22Rv1 (cell line): Measurements from ENCODE around the gene LMTK2.

Experiments
- ZFX ChIP-seq: fragments of 450-650 bp; IDR thresholded peaks from 2 replicates; pipeline ENCODE4 v1.6.1; 2017; ENCODE audit warnings: antibody characterized with exemption, borderline replicate concordance
- TF ChIP-seq, protein P1 (sequence below): fragments of 450-650 bp; IDR thresholded peaks from 2 replicates; pipeline ENCODE4 v1.5.1; 2017; ENCODE audit warnings: mild to moderate bottlenecking

GRCh38 chr7:98091523-98091922, 15.1 kb upstream of the LMTK2 start:
- TF ChIP-seq, protein P1, sequence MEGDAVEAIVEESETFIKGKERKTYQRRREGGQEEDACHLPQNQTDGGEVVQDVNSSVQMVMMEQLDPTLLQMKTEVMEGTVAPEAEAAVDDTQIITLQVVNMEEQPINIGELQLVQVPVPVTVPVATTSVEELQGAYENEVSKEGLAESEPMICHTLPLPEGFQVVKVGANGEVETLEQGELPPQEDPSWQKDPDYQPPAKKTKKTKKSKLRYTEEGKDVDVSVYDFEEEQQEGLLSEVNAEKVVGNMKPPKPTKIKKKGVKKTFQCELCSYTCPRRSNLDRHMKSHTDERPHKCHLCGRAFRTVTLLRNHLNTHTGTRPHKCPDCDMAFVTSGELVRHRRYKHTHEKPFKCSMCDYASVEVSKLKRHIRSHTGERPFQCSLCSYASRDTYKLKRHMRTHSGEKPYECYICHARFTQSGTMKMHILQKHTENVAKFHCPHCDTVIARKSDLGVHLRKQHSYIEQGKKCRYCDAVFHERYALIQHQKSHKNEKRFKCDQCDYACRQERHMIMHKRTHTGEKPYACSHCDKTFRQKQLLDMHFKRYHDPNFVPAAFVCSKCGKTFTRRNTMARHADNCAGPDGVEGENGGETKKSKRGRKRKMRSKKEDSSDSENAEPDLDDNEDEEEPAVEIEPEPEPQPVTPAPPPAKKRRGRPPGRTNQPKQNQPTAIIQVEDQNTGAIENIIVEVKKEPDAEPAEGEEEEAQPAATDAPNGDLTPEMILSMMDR: no peak
- no peak for TF ChIP-seq ZFX
